ENCODE results near the gene PPP2R1A. TPM values are rescaled to one million over a fixed set of nuclear protein-coding genes. Genes with fewer than 3 reads are reported as not detected.

Gene PPP2R1A
- total and polyA plus RNA-seq, 2 donors from 2014 or later: 314 to 346 TPM

DNA sequence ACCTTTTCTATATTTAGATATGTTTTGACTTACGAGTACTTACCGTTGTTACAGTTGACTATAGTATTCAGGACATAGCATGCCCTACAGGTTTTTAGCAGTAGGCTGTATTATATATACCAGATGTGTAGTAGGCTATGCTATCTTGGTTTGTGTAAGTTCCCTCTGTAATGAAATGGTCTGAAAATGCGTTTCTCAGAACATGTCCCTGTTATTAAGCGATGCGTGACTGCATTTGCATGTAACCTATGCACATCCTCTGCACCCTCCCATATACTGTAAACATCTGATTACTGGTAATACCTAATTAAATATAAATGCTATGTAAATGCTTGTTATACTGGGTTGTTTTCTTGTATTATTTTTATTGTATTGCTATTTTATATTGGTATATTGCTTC lies 86.1 kb downstream of the PPP2R1A start:
- Histone ChIP-seq H3K27me3 (ENCODE audit: control insufficient read depth, insufficient read depth, low read length) (no peaks in the 10 kb centered on the region), H3K4me3 (ENCODE audit: low read length in 3 of 3) (no peak overlapping the region), H3K4me1 (ENCODE audit: control insufficient read depth in 2 of 3, insufficient read depth in 2 of 3, low read depth in 1 of 3, low read length in 3 of 3) (peaks cover 0 to 6% (median 0%) of the 10 kb centered on the region in 3 donors), H3K27ac (ENCODE audit: low read depth in 2 of 2, low read length in 2 of 2) (no peak overlapping the region), H3K9ac (ENCODE audit: low read length in 3 of 3) (no peak overlapping the region), H3K36me3 (ENCODE audit: control insufficient read depth in 2 of 3, insufficient read depth in 3 of 3, low read length in 3 of 3) (peaks cover 0 to 2% (median 0%) of the 10 kb centered on the region in 3 donors), H3K9me3 (ENCODE audit: control insufficient read depth in 2 of 3, insufficient read depth in 1 of 3, low read length in 3 of 3) (no peaks in the 10 kb centered on the region)
- FAIRE-seq: no peak
- TF ChIP-seq, protein P1, sequence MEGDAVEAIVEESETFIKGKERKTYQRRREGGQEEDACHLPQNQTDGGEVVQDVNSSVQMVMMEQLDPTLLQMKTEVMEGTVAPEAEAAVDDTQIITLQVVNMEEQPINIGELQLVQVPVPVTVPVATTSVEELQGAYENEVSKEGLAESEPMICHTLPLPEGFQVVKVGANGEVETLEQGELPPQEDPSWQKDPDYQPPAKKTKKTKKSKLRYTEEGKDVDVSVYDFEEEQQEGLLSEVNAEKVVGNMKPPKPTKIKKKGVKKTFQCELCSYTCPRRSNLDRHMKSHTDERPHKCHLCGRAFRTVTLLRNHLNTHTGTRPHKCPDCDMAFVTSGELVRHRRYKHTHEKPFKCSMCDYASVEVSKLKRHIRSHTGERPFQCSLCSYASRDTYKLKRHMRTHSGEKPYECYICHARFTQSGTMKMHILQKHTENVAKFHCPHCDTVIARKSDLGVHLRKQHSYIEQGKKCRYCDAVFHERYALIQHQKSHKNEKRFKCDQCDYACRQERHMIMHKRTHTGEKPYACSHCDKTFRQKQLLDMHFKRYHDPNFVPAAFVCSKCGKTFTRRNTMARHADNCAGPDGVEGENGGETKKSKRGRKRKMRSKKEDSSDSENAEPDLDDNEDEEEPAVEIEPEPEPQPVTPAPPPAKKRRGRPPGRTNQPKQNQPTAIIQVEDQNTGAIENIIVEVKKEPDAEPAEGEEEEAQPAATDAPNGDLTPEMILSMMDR (IDR thresholded peaks at IDR 0.05; ENCODE audit: borderline replicate concordance, extremely low read depth, insufficient read depth): no peak
- DNase-seq: no peak
- intact Hi-C loops (cut with DNase I): no loop called here

GRCh38 chr19:52277471-52277870 lies 87.6 kb downstream of the PPP2R1A start:
- Histone ChIP-seq H3K9me3 (ENCODE audit: control insufficient read depth in 2 of 3, insufficient read depth in 1 of 3, low read length in 3 of 3) (no peaks in the 10 kb centered on the region), H3K4me3 (ENCODE audit: low read length in 3 of 3) (no peak overlapping the region), H3K9ac (ENCODE audit: low read length in 3 of 3) (no peak overlapping the region), H3K27ac (ENCODE audit: low read depth in 2 of 2, low read length in 2 of 2) (no peak overlapping the region), H3K36me3 (ENCODE audit: control insufficient read depth in 2 of 3, insufficient read depth in 3 of 3, low read length in 3 of 3) (no peaks in the 10 kb centered on the region), H3K27me3 (ENCODE audit: control insufficient read depth, insufficient read depth, low read length) (no peaks in the 10 kb centered on the region), H3K4me1 (ENCODE audit: control insufficient read depth in 2 of 3, insufficient read depth in 2 of 3, low read depth in 1 of 3, low read length in 3 of 3) (no peaks in the 10 kb centered on the region)
- DNase-seq: no peak
- intact Hi-C loops (cut with DNase I): no loop called here
- no peak for FAIRE-seq
- TF ChIP-seq, protein P1 (IDR thresholded peaks at IDR 0.05; ENCODE audit: borderline replicate concordance, extremely low read depth, insufficient read depth): no peak

Small RNA genes within 50 kb of the gene (microRNA-seq; reads per million reads assigned to microRNA genes)
- not detected for gene MIR6801

Other genes starting within 250 kb of the PPP2R1A start
- gene ZNF350, start 203.2 kb upstream of the PPP2R1A start, total RNA-seq: 18.9 TPM
- 7.8 TPM for gene ZNF350, start 203.2 kb upstream of the PPP2R1A start, polyA plus RNA-seq (ENCODE audit: insufficient read depth, low read depth, low replicate concordance)
- gene ZNF615, start 181.8 kb upstream of the PPP2R1A start, total RNA-seq: 15.3 TPM
- 5.3 TPM for gene ZNF615, start 181.8 kb upstream of the PPP2R1A start, polyA plus RNA-seq (ENCODE audit: insufficient read depth, low read depth, low replicate concordance)
- gene ZNF614, start 161.7 kb upstream of the PPP2R1A start, total RNA-seq: 9.4 TPM
- 3.0 TPM for gene ZNF614, start 161.7 kb upstream of the PPP2R1A start, polyA plus RNA-seq (ENCODE audit: insufficient read depth, low read depth, low replicate concordance)
- gene ZNF432, start 141.2 kb upstream of the PPP2R1A start, total RNA-seq: 19.5 TPM
- gene ZNF432, start 141.2 kb upstream of the PPP2R1A start, polyA plus RNA-seq (ENCODE audit: insufficient read depth, low read depth, low replicate concordance): 4.7 TPM
- gene ZNF841, start 94.3 kb upstream of the PPP2R1A start, total RNA-seq: 28.5 TPM
- gene ZNF841, start 94.3 kb upstream of the PPP2R1A start, polyA plus RNA-seq (ENCODE audit: insufficient read depth, low read depth, low replicate concordance): 2.8 TPM
- gene ZNF616, start 50.1 kb upstream of the PPP2R1A start, total RNA-seq: 12.8 TPM
- 3.2 TPM for gene ZNF616, start 50.1 kb upstream of the PPP2R1A start, polyA plus RNA-seq (ENCODE audit: insufficient read depth, low read depth, low replicate concordance)
- gene ZNF836, start 18.4 kb upstream of the PPP2R1A start, total RNA-seq: 21.9 TPM
- gene ZNF836, start 18.4 kb upstream of the PPP2R1A start, polyA plus RNA-seq (ENCODE audit: insufficient read depth, low read depth, low replicate concordance): 7.1 TPM
- 22.8 TPM for gene ZNF766, start 79.5 kb downstream of the PPP2R1A start, total RNA-seq
- 8.4 TPM for gene ZNF766, start 79.5 kb downstream of the PPP2R1A start, polyA plus RNA-seq (ENCODE audit: insufficient read depth, low read depth, low replicate concordance)
- 13.2 TPM for gene ZNF480, start 107.1 kb downstream of the PPP2R1A start, total RNA-seq
- gene ZNF480, start 107.1 kb downstream of the PPP2R1A start, polyA plus RNA-seq (ENCODE audit: insufficient read depth, low read depth, low replicate concordance): 10.4 TPM
- gene ZNF610, start 146.2 kb downstream of the PPP2R1A start, total RNA-seq: 4.9 TPM
- 4.2 TPM for gene ZNF610, start 146.2 kb downstream of the PPP2R1A start, polyA plus RNA-seq (ENCODE audit: insufficient read depth, low read depth, low replicate concordance)
- 27.2 TPM for gene ZNF880, start 179.9 kb downstream of the PPP2R1A start, total RNA-seq
- 10.9 TPM for gene ZNF880, start 179.9 kb downstream of the PPP2R1A start, polyA plus RNA-seq (ENCODE audit: insufficient read depth, low read depth, low replicate concordance)
- 32.0 TPM for gene ZNF528, start 207.8 kb downstream of the PPP2R1A start, total RNA-seq
- gene ZNF528, start 207.8 kb downstream of the PPP2R1A start, polyA plus RNA-seq (ENCODE audit: insufficient read depth, low read depth, low replicate concordance): 10.1 TPM
- not detected for gene ZNF534, start 239.1 kb downstream of the PPP2R1A start, total RNA-seq
- gene ZNF534, start 239.1 kb downstream of the PPP2R1A start, polyA plus RNA-seq (ENCODE audit: insufficient read depth, low read depth, low replicate concordance): not detected

Data from kidney (tissue), 14 donors.